DMS79 (cell line): Measurements from ENCODE around the gene SLC4A4.

Experiments
- DNase-seq: peaks from one replicate; lab custom pipeline; 2025; lab: John Stamatoyannopoulos, UW

The SLC4A4 gene

GRCh38 chr4:71604785-71605184 is 266.0 kb downstream of the SLC4A4 start:
- DNase-seq = no peak

GRCh38 chr4:71607109-71607508 is 268.3 kb downstream of the SLC4A4 start:
- DNase-seq = no peak

- DNase-seq = no peak
Measured at GRCh38 chr4:71607780-71608677, 269.2 kb downstream of the SLC4A4 start.

- no peak for DNase-seq
Measured at GRCh38 chr4:71608678-71609071, 269.9 kb downstream of the SLC4A4 start.

- no peak for DNase-seq
Measured at GRCh38 chr4:71609167-71609566, 270.3 kb downstream of the SLC4A4 start.

DNA sequence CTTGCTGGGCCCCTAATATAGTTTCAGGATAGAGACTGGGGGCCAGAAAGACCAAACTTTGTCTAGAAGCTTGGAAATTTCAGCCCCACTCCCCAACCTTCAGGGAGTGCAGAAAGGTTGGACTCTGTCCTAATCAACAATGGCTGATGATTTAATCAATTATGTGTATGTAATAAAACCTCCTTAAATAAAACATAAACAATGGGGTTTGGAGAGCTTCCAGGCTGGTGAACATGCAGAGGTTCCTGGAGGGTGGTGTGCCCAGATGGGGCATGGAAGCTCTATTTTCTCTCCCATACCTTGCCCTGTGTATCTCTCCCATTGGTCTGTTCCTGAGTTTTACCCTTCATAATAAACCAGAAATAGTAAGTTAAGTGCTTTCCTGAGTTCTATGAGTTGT is 270.8 kb downstream of the SLC4A4 start:
- DNase-seq = no peak

DNA sequence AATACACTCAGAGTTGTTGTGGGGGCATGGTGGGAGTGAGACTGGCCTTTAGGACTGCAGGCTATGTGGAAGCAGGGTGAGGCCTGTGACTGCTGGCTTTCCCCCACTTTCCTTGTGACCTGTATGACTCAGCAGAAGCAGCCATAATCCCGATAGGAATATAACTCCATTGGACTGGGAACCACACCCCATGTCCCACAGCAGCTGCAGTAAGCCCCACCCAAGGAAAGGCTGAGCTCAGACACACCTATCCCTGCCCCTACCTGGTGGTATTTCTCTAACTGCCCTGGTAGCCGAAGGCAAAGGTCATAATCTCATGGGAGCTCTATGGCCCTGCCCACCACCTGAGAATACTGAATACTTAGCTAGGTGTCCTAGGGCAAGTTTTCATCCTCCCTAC is 275.8 kb downstream of the SLC4A4 start:
- no peak for DNase-seq

DNA sequence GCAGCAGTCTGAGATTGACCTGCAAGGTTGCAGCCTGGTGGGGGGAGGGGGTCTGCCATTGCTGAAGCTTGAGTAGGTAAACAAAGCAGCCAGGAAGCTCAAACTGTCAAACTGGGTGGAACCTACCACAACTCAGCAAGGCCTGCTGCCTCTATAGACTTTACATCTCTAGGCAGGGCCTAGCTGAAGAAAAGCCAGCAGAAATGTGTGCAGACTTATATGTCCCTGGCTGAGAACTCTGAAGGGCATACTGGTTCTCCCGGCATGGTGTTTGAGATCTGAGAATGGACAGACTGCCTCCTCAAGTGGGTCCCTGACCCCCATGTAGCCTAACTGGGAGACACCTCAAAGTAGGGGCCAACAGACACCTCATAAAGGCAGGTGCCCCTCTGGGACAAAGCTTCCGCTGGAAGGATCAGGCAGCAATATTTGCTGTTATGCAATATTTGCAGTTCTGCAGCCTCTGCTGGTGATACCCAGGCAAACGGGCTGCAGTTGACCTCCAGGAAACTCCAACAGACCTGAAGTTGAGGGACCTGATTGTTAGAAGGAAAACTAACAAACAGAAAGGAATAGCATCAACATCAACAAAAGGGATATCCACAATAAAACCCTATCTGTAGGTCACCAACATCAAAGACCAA is 277.5 kb downstream of the SLC4A4 start:
- DNase-seq = no peak
